SJSA1 (cell line): ENCODE data around the gene BPIFB6. TPM values are rescaled to one million over a fixed set of nuclear protein-coding genes. Genes with fewer than 3 reads are reported as not detected.

Experiments
- DNase-seq, 2 experiments: peaks; one replicate each; pipeline ENCODE4 v3.0.0-alpha.2; 2015 to 2020; ENCODE audit warnings: low spot score in 2 of 2, low read depth in 1 of 2
- H3K27ac ChIP-seq: fragments of 250-450 bp; sonication (Bioruptor Pico); 2 replicates; pipeline ENCODE4 v1.5.1; 2020; ENCODE audit warnings: mild to moderate bottlenecking, moderate library complexity
- H3K27me3 ChIP-seq: fragments of 250-450 bp; sonication (Bioruptor Pico); replicated peaks from 2 replicates; pipeline ENCODE4 v1.5.1; 2020; ENCODE audit warnings: mild to moderate bottlenecking, moderate library complexity
- H3K36me3 ChIP-seq: fragments of 250-450 bp; sonication (Bioruptor Pico); 2 replicates; pipeline ENCODE4 v1.5.1; 2020; ENCODE audit warnings: mild to moderate bottlenecking
- H3K4me1 ChIP-seq: fragments of 250-450 bp; sonication (Bioruptor Pico); replicated peaks from 2 replicates; pipeline ENCODE4 v1.6.1; 2021; ENCODE audit warnings: mild to moderate bottlenecking
- H3K4me3 ChIP-seq: fragments of 250-450 bp; sonication (Bioruptor Pico); 2 replicates; pipeline ENCODE4 v1.5.1; 2020; ENCODE audit warnings: mild to moderate bottlenecking
- H3K9me3 ChIP-seq: fragments of 250-450 bp; sonication (Bioruptor Pico); replicated peaks from 2 replicates; pipeline ENCODE4 v1.5.1; 2020; ENCODE audit warnings: mild to moderate bottlenecking
- total RNA-seq: library from RNA; depleted of rRNA; stranded (reverse); fragments of >200 nt; shearing (Covaris generic); gene quantifications from 2 replicates; pipeline ENCODE4 v1.2.3, GENCODE V29; 2014; rRNA removed

BPIFB6 gene, protein sequence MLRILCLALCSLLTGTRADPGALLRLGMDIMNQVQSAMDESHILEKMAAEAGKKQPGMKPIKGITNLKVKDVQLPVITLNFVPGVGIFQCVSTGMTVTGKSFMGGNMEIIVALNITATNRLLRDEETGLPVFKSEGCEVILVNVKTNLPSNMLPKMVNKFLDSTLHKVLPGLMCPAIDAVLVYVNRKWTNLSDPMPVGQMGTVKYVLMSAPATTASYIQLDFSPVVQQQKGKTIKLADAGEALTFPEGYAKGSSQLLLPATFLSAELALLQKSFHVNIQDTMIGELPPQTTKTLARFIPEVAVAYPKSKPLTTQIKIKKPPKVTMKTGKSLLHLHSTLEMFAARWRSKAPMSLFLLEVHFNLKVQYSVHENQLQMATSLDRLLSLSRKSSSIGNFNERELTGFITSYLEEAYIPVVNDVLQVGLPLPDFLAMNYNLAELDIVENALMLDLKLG
- total RNA-seq, result not detected in 2 replicates

DNA sequence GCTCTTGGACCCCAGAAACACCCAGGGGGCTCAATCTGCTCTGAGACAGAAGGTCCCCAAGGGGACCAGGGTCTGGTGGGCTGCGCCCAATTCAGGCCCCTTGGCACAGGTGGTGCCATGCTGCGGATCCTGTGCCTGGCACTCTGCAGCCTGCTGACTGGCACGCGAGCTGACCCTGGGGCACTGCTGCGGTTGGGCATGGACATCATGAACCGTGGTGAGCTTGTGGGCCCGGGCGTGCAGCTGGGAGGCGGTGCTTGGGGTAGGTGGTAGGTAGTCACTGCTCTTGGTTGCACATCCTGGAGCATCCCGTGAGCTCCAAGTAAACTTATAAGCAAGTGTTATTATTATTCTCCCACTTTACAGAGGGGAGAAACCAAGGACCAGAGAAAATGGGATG is at the start of gene BPIFB6:
TSS of gene BPIFB6 (plus strand) at position 118 of the 400 bp plus-strand sequence. CDS start at position 118, 0 bp downstream.
- no peak within 1 kb of the TSS for H3K4me3 ChIP-seq
- no peaks in the 10 kb centered on the region for H3K9me3 ChIP-seq
- no peaks in the 10 kb centered on the region for H3K36me3 ChIP-seq
- 0 out of 2 replicates have a peak, but pooled peaks cover 4% of the 10 kb centered on the region for H3K27me3 ChIP-seq
- no peak within 1 kb of the TSS for H3K27ac ChIP-seq
- H3K4me1 ChIP-seq, result no peaks in the 10 kb centered on the region
- no peak for DNase-seq

DNA sequence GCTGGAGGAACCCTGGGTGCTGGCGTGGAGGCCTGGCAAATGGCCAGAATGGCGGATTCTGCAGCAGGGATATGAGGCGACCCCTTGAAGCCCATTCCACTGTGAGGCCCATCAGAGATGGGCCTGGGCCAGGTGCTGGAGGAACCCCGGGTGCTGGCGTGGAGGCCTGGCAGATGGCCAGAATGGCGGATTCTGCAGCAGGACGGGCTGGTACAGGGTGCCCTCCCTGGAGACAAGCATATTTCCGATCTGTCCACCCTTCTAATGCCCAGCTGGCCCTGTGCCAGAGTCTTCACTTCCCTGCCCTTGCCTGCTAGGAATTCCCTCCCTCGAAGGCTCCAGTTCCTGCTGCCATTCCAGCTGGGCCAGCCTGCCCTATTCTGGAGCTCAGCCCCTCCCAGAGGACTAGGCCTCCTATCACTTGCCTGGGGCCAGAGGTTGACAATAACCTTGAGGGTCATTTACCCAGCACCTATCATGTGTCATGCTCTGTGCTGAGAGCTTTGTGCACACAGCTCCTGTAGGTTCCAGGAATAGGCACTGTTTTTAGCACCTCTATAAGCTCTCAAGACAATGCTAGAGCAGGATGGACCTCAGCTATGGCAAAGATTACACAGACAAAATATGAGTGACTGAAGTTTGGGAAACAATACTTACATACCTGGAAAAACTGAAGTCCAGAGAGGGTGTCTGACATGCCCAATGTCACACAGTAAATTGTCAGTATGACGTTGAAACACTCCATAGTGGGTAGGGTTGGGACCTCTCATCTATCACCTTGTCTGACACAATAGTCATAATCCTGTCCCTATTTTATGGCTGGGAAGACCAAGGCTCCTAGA is 48.6 kb upstream of the BPIFB6 start:
- peak in 1 of 2 experiments; percentile 28 for DNase-seq
- Histone ChIP-seq H3K9me3 (peaks cover 7% of the 10 kb centered on the region), H3K27me3 (no peaks in the 10 kb centered on the region), H3K4me1 (peaks cover 35% of the 10 kb centered on the region), H3K4me3 (no peak overlapping the region), H3K27ac (no peak overlapping the region), H3K36me3 (no peaks in the 10 kb centered on the region)

DNA sequence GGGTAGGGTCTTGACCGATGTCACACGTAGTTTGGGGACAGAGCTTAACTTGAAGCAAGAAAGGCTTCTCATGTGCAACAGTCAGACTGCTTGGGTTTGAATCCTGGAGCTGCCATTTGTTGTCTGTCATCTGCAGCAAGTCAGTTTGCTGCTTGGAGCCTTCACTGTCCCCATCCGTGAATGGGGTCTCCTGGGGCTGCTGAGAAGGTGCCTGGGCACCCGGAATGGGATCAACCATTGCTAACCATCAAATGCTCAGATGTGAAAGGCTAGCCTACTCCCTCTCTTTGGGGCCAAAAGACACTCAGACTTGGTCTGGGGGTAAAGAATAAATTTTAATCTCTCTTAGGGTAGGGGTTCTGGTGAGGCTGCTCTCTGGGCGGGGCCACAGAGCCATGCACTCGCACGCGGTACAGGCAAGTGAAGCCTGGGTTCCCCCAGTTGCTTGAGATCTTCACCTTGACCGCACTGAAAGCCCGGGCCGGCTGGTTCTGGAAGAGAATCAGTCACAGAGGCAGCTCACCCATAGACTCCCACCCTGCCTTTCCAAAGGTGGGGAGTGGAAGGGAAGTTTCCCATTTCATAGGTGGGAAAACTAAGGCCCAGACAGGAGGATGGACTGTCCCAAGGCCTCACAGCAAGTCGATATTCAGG is 47.9 kb upstream of the BPIFB6 start:
- Histone ChIP-seq H3K4me1 (peaks cover 35% of the 10 kb centered on the region), H3K4me3 (no peak overlapping the region), H3K9me3 (peaks cover 7% of the 10 kb centered on the region), H3K36me3 (no peaks in the 10 kb centered on the region), H3K27ac (no peak overlapping the region), H3K27me3 (no peaks in the 10 kb centered on the region)
- no peak for DNase-seq

DNA sequence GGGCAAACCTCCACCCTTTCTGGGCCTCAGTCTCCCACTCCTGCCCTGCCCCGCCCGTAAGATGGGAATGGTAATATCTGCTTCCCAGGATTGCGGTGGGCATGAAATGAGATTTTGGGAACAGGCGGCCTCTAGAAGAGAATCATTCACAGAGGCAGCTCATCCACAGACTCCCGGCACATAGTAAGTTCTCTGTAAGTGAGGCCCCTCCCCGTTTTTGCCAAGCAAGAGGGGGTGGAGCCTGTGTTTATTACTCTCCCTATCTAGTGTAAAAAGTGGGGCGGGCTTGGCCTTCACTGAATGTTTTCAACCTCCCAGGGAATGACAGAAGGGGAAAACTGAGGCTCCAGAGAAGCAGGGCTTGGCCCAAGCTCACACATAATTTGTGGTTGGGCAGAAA is 47.3 kb upstream of the BPIFB6 start:
- Histone ChIP-seq H3K27me3 (no peaks in the 10 kb centered on the region), H3K9me3 (peaks cover 7% of the 10 kb centered on the region), H3K4me3 (no peak overlapping the region), H3K27ac (no peak overlapping the region), H3K4me1 (peaks cover 30% of the 10 kb centered on the region), H3K36me3 (no peaks in the 10 kb centered on the region)
- DNase-seq, result no peak

DNA sequence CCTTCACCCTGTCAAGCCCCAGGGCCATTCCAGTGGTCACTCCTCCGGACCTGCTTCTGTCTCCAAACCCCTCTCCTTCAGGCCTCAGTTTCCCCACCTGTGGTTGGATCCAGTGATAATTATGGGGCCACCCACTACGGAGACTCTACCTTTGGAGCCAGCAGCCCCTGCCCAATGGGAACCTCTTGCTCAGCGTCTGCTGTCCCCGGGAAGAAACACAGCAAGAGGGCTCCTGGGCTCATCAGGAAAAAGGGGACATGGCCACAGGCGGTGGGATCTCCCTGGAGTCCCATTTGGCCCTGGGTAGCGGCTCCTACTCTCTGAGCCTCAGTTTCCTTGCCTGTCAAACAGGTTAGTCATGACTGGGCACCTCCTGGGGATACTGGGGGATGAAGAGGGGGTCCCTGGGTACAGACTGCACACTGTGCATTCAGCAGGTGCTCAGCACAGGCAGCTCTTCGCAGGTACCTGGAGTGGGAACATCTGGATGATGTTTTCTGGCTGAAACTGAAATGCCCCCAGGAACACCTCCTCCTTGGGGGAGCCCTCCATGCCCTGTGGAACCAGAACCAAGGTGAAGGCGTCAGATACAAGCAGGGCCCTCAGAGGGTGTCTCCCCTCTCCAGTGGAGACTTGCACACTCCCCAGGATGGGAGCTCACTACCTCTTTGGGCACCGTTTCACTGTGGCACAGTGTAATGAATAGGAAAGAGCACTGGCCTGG is 46.7 kb upstream of the BPIFB6 start:
- H3K27me3 ChIP-seq, result no peaks in the 10 kb centered on the region
- H3K36me3 ChIP-seq, result no peaks in the 10 kb centered on the region
- peaks cover 7% of the 10 kb centered on the region for H3K9me3 ChIP-seq
- no peak overlapping the region for H3K4me3 ChIP-seq
- no peak overlapping the region for H3K27ac ChIP-seq
- DNase-seq, result no peak
- peaks cover 24% of the 10 kb centered on the region for H3K4me1 ChIP-seq

DNA sequence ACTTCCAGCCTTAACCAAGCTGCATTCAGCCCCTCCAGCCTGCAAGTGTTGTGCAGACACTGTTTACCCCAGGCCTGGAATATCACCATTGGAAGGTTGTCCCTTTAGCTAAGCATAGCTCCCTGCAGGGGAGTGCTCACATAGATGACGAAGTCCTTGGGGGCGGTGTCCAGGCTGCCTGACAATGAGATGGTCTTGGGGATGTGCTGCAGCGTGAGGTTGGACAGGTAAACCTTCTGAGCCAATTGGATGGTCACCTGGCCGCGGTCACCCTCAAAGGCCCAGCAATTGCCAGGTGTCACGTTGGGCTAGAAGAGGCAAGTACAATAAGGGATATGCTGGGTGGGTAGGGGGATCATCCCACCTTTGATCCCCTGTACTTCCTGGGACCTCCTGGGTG is 45.9 kb upstream of the BPIFB6 start:
- H3K27me3 ChIP-seq, result no peaks in the 10 kb centered on the region
- no peak overlapping the region for H3K4me3 ChIP-seq
- H3K4me1 ChIP-seq, result peaks cover 18% of the 10 kb centered on the region
- no peak overlapping the region for H3K27ac ChIP-seq
- no peaks in the 10 kb centered on the region for H3K36me3 ChIP-seq
- H3K9me3 ChIP-seq, result peaks cover 7% of the 10 kb centered on the region
- no peak for DNase-seq

DNA sequence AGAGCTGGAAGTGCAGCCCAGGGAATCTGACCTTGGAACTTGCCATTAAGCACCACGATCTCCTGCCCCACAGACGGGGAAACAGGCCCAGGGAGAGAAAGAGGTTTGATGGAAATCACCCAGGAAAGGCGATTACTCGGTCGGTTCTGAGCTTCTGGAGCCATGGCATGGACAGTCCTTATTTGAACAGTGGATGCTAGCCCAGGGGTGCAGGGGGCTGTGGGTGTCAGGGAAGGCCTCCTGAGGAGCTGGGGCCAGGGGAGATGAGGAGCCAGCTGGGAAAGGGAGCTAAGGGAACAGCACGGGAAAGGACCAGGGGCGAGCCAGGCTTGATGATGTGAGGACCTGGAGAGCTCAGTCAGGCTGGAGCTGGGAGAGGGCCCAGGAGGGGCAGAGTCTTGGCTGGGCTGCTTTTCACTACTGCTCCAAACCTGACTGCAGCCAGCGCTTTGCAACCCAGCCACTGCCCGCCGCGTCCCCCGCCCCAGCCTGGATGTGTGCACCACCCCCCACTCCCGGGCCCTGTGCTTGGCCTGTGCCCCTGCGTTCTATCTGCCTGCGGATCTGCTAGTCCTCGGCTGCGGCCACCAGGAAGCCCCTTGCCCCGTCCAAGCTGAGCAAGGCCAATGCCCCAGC is 45.0 kb upstream of the BPIFB6 start:
- Histone ChIP-seq H3K4me3 (no peak overlapping the region), H3K27me3 (0 out of 2 replicates have a peak, but pooled peaks cover 2% of the 10 kb centered on the region), H3K4me1 (peaks cover 9% of the 10 kb centered on the region), H3K27ac (no peak overlapping the region), H3K36me3 (no peaks in the 10 kb centered on the region), H3K9me3 (no peaks in the 10 kb centered on the region)
- DNase-seq, result no peak

DNA sequence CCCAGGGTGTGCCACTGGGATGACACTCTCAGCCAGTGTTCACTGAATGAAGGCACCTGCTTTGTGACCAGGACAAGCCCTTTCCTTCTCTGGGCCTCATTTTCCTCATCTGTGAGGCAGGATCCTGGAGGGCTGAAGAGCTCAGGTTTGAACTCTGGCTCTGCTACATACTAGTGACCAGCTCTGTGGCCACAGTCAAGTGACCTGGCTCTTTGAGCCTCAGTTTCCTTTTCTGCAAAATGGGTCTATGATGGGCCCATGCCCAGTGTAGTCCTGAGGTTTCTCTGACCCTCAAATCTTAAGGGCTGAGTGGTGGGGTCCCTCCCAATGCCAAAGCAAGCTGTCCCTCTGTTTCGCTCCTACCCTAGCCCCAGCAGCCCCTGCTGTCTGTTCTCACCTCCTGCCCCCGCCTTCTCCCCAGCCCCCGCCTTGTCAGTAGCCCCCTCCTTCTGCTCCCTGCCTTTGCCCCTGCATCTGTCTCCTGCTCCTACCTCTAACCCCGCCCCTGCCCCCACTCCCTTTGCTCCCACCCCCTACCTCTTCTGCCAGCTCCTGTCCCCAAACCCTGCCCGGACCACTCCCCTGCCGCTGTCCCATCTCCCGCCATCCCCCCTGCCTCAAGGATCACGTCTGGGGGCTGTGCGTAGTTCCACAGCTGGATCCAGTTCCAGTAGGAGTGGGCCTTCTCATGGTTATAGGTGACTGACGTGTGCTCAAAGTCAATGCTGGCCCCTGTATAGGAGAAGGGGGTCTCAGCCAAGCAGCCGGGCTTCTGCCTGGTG is 44.2 kb upstream of the BPIFB6 start:
- 0 out of 2 replicates have a peak, but pooled peaks cover 2% of the 10 kb centered on the region for H3K27me3 ChIP-seq
- H3K9me3 ChIP-seq, result no peaks in the 10 kb centered on the region
- H3K27ac ChIP-seq, result no peak overlapping the region
- peaks cover 8% of the 10 kb centered on the region for H3K4me1 ChIP-seq
- no peak for DNase-seq
- no peak overlapping the region for H3K4me3 ChIP-seq
- no peaks in the 10 kb centered on the region for H3K36me3 ChIP-seq

DNA sequence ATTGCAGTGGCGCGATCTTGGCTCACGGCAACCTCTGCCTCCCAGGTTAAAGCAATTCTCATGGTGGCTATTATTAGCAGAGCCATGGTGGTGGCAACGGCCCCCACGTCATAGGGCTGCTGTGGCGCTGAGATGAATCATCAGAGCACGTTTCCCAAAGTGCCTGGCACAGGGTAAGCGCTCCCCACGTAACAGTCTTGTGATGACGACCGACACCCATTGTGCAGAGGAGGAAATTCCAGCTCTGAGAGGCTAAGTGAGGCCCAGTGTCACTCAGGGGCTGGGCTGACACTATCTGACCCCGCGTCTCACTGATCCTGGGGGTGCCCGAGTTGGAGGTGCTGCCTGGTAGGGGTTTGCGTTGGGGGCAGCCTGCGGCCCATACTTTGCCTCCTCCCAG is 43.4 kb upstream of the BPIFB6 start:
- Histone ChIP-seq H3K27ac (no peak overlapping the region), H3K9me3 (0 out of 2 replicates have a peak, but pooled peaks cover 3% of the 10 kb centered on the region), H3K4me1 (peaks cover 2% of the 10 kb centered on the region), H3K4me3 (no peak overlapping the region), H3K36me3 (no peaks in the 10 kb centered on the region), H3K27me3 (0 out of 2 replicates have a peak, but pooled peaks cover 2% of the 10 kb centered on the region)
- no peak for DNase-seq

DNA sequence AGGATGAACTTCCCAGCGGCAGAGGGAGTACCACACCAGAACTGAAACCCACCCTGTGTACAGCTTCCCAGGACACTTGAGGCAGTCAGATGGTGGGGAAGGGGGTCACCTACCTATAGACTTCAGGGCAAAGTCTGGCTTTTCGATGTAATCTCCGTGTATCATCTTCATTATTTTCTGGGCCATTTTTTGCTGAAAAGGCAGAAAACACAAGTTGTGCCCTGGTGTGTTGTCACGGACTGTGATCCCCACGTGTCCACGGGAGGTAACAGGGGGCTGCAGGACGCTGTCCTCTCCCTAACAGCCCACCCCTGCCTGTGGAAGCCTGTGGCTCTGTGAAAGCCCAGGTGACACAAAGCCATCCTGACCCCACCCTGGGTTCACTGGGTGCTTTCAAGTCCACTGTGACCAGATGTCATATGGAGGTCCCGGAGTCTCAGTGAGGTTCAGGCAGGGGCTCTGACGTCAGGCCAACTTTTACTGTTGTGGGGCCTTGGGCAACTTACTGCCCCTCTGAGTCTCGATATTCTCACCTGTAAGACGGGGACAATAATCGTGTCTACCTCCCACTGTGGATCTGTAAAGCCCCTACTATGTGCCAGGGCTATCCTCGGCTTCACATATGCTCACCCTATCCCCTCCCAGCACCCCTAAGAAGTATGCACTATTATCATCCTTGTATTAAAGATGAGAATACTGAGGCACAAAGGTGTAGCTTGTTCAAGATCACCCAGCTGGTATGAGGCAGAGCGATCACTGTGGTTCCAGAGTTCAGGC is 41.8 kb upstream of the BPIFB6 start:
- 0 out of 2 replicates have a peak, but pooled peaks cover 2% of the 10 kb centered on the region for H3K27me3 ChIP-seq
- H3K27ac ChIP-seq, result no peak overlapping the region
- no peak overlapping the region for H3K4me3 ChIP-seq
- no peak for DNase-seq
- H3K36me3 ChIP-seq, result no peaks in the 10 kb centered on the region
- H3K4me1 ChIP-seq, result no peaks in the 10 kb centered on the region
- 0 out of 2 replicates have a peak, but pooled peaks cover 3% of the 10 kb centered on the region for H3K9me3 ChIP-seq

DNA sequence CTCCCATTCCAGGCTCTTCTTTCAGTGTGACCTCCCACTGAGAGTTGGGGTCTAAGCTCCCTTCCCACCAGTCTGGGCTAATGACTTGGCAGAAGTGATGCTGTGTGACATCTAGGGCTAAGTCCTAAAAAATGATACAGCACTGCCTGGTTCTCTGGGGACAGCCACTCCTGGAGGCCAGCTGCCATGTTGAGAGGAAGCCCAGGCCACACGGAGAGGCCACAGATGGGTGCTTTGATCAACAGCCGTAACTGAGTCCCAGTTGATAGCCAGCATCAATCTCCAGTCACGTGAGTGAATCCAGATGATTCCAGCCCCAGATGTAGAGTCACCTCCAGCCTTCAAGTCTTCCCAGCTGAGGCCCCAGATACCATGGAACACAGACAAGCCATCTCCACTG is 41.0 kb upstream of the BPIFB6 start:
- Histone ChIP-seq H3K27ac (no peak overlapping the region), H3K4me3 (no peak overlapping the region), H3K9me3 (0 out of 2 replicates have a peak, but pooled peaks cover 4% of the 10 kb centered on the region), H3K4me1 (no peaks in the 10 kb centered on the region), H3K27me3 (0 out of 2 replicates have a peak, but pooled peaks cover 2% of the 10 kb centered on the region), H3K36me3 (no peaks in the 10 kb centered on the region)
- DNase-seq, result no peak
